Activated effector memory CD4-positive, alpha-beta T cell treated with anti-CD3 and anti-CD28 coated beads, Interleukin-2, amount 50 U/mL, for 16 hours (primary cell): ENCODE measurements around the gene KRT4.

Experiments used
- DNase-seq: peaks from one replicate; pipeline ENCODE4 v3.0.0-alpha.2; 2020

KRT4 gene

GRCh38 chr12:52806821-52807543, 6.9 kb downstream of the KRT4 start:
- DNase-seq = peak; percentile 38

- DNase-seq = no peak
Observed at GRCh38 chr12:52806169-52806811, 7.6 kb downstream of the KRT4 start.

GRCh38 chr12:52805739-52806138, 8.2 kb downstream of the KRT4 start:
- peak; percentile 5 for DNase-seq

- DNase-seq = no peak
Observed at GRCh38 chr12:52805000-52805399, 8.9 kb downstream of the KRT4 start.

- no peak for DNase-seq
Observed at GRCh38 chr12:52802442-52802841, 11.5 kb downstream of the KRT4 start.

- DNase-seq = no peak
Observed at GRCh38 chr12:52801773-52802172, 12.1 kb downstream of the KRT4 start.

GRCh38 chr12:52800259-52800917, 13.5 kb downstream of the KRT4 start:
- DNase-seq = no peak

- DNase-seq = no peak
Observed at GRCh38 chr12:52799505-52800211, 14.3 kb downstream of the KRT4 start.

- no peak for DNase-seq
Observed at GRCh38 chr12:52798671-52799504, 15.0 kb downstream of the KRT4 start.

GRCh38 chr12:52798003-52798670, 15.8 kb downstream of the KRT4 start:
- DNase-seq = no peak

GRCh38 chr12:52797529-52797894, 16.4 kb downstream of the KRT4 start:
- DNase-seq = no peak

- no peak for DNase-seq
Observed at GRCh38 chr12:52796839-52797528, 16.9 kb downstream of the KRT4 start.

- DNase-seq = no peak
Observed at GRCh38 chr12:52796429-52796794, 17.5 kb downstream of the KRT4 start.

GRCh38 chr12:52795694-52796428, 18.1 kb downstream of the KRT4 start, which contains the start of gene KRT3:
KRT3 (minus strand) TSS chr12:52796117; CDS start chr12:52796042, 75 bp downstream.
- DNase-seq = no peak

- DNase-seq = peak; percentile 3
Observed at GRCh38 chr12:52795332-52795674, 18.6 kb downstream of the KRT4 start.

GRCh38 chr12:52794479-52795331, 19.2 kb downstream of the KRT4 start:
- DNase-seq = peak; percentile 24

- DNase-seq = no peak
Observed at GRCh38 chr12:52792185-52793029, 21.5 kb downstream of the KRT4 start.

- DNase-seq = no peak
Observed at GRCh38 chr12:52791271-52792184, 22.4 kb downstream of the KRT4 start.
